Measurements from ENCODE around the gene MISP.

MISP gene

GRCh38 chr19:799076-799881 is 48.4 kb downstream of the MISP start:
- DNase-seq = no peak

- DNase-seq = no peak
Measured at GRCh38 chr19:800360-801029, 49.6 kb downstream of the MISP start.

- no peak for DNase-seq
Measured at GRCh38 chr19:801030-801860, 50.3 kb downstream of the MISP start.

GRCh38 chr19:801861-802497 is 51.1 kb downstream of the MISP start:
- no peak for DNase-seq

- no peak for DNase-seq
Measured at GRCh38 chr19:802498-803098, 51.7 kb downstream of the MISP start.

GRCh38 chr19:803099-803561 is 52.2 kb downstream of the MISP start:
- no peak for DNase-seq

GRCh38 chr19:803686-804418 is 52.9 kb downstream of the MISP start:
- DNase-seq = no peak

GRCh38 chr19:804419-805165 is 53.7 kb downstream of the MISP start:
- no peak for DNase-seq

- no peak for DNase-seq
Measured at GRCh38 chr19:805166-805551, 54.2 kb downstream of the MISP start.

GRCh38 chr19:805600-806550 is 55.0 kb downstream of the MISP start:
- no peak for DNase-seq

GRCh38 chr19:806815-807421 is 56.0 kb downstream of the MISP start:
- DNase-seq = no peak

GRCh38 chr19:807627-808422 is 56.9 kb downstream of the MISP start:
- DNase-seq = no peak

GRCh38 chr19:808423-808775 is 57.5 kb downstream of the MISP start:
- no peak for DNase-seq

GRCh38 chr19:810077-810855 is 59.4 kb downstream of the MISP start:
- DNase-seq = no peak

GRCh38 chr19:810883-811489 is 60.1 kb downstream of the MISP start:
- DNase-seq = no peak

GRCh38 chr19:811506-812048 is 60.7 kb downstream of the MISP start:
- DNase-seq = no peak
